Mesothelial cell of epicardium (in vitro differentiated cells): ENCODE measurements around the gene AFF2. TPM values are rescaled to one million over a fixed set of nuclear protein-coding genes. Genes with fewer than 3 reads are reported as not detected.

ENCODE experiments used
- DNase-seq, 2 experiments: peaks; one replicate each; pipeline ENCODE4 v3.0.0; 2021; ENCODE audit warnings: low spot score in 2 of 2; ENCODE audit not compliant: unreplicated experiment in 2 of 2
- H3K27ac Mint-ChIP-seq: 2 replicates; pipeline ENCODE4 v1.8.0; 2021; ENCODE audit warnings: mixed read lengths
- H3K27me3 Mint-ChIP-seq: 2 replicates; pipeline ENCODE4 v1.8.0; 2021; ENCODE audit warnings: low read depth, mixed read lengths
- H3K36me3 Mint-ChIP-seq: 2 replicates; pipeline ENCODE4 v1.8.0; 2021; ENCODE audit warnings: mixed read lengths
- H3K4me1 Mint-ChIP-seq: 2 replicates; pipeline ENCODE4 v1.8.0; 2021; ENCODE audit warnings: mixed read lengths
- H3K4me3 Mint-ChIP-seq: 2 replicates; pipeline ENCODE4 v1.8.0; 2021; ENCODE audit warnings: mild to moderate bottlenecking, moderate library complexity, mixed read lengths
- H3K9me3 Mint-ChIP-seq: 2 replicates; pipeline ENCODE4 v1.8.0; 2021; ENCODE audit warnings: mixed read lengths
- CTCF ChIP-seq: fragments of 200-600 bp; sonication (generic); IDR thresholded peaks from one replicate; pipeline ENCODE4 v1.5.0; 2021; ENCODE audit warnings: antibody characterized with exemption; ENCODE audit not compliant: unreplicated experiment
- total RNA-seq: library from RNA; stranded (reverse); gene quantifications from 3 replicates; pipeline ENCODE4 v1.2.1, GENCODE V29; 2021

Gene AFF2
- total RNA-seq, 1 donor from 2014 or later: 5.8 TPM

- Mint-ChIP-seq H3K9me3 (peaks cover 29% of the 10 kb centered on the region), H3K4me3 (no peak overlapping the region), H3K27me3 (no peaks in the 10 kb centered on the region), H3K27ac (no peak overlapping the region), H3K36me3 (no peaks in the 10 kb centered on the region), H3K4me1 (no peaks in the 10 kb centered on the region)
- no peak for DNase-seq
- no peak for TF ChIP-seq CTCF
These were observed 429.3 kb downstream of the AFF2 start for GRCh38 chrX:148929686-148930085.

GRCh38 chrX:148930206-148930729 is 429.9 kb downstream of the AFF2 start:
- Mint-ChIP-seq H3K27ac (no peak overlapping the region), H3K4me3 (no peak overlapping the region), H3K27me3 (no peaks in the 10 kb centered on the region), H3K9me3 (peaks cover 30% of the 10 kb centered on the region), H3K4me1 (no peaks in the 10 kb centered on the region), H3K36me3 (no peaks in the 10 kb centered on the region)
- no peak for TF ChIP-seq CTCF
- no peak for DNase-seq

- no peak overlapping the region for H3K4me3 Mint-ChIP-seq
- H3K27ac Mint-ChIP-seq: no peak overlapping the region
These were observed 433.5 kb downstream of the AFF2 start for GRCh38 chrX:148933881-148934280.

GRCh38 chrX:148938348-148938747 is 437.9 kb downstream of the AFF2 start:
- Mint-ChIP-seq H3K36me3 (no peaks in the 10 kb centered on the region), H3K9me3 (peaks cover 23% of the 10 kb centered on the region), H3K4me3 (no peak overlapping the region), H3K4me1 (peaks cover 8% of the 10 kb centered on the region), H3K27me3 (peaks cover under 1% of the 10 kb centered on the region), H3K27ac (no peak overlapping the region)
- DNase-seq: no peak
- no peak for TF ChIP-seq CTCF

More at GRCh38 chrX:148933881-148934280, 433.5 kb downstream of the AFF2 start:
- no peaks in the 10 kb centered on the region for H3K4me1 Mint-ChIP-seq
- TF ChIP-seq CTCF: no peak
- no peak for DNase-seq
- peaks cover 33% of the 10 kb centered on the region for H3K9me3 Mint-ChIP-seq
- no peaks in the 10 kb centered on the region for H3K36me3 Mint-ChIP-seq
- H3K27me3 Mint-ChIP-seq: no peaks in the 10 kb centered on the region

GRCh38 chrX:148940411-148940996 is 440.1 kb downstream of the AFF2 start:
- H3K4me1 Mint-ChIP-seq: peaks cover 8% of the 10 kb centered on the region
- peaks cover 5% of the 10 kb centered on the region for H3K27me3 Mint-ChIP-seq
- no peak overlapping the region for H3K27ac Mint-ChIP-seq
- H3K36me3 Mint-ChIP-seq: no peaks in the 10 kb centered on the region
- peaks cover 23% of the 10 kb centered on the region for H3K9me3 Mint-ChIP-seq
- no peak for TF ChIP-seq CTCF
- no peak overlapping the region for H3K4me3 Mint-ChIP-seq
- DNase-seq: no peak
